NCI-H2171 (cell line): ENCODE data around the gene CDYL.
A peak's percentile ranks its signal among the peaks of the same experiment; 100 is the strongest.

Experiments used
- DNase-seq: peaks from one replicate; lab custom pipeline; 2025; lab: John Stamatoyannopoulos, UW

CDYL gene, protein sequence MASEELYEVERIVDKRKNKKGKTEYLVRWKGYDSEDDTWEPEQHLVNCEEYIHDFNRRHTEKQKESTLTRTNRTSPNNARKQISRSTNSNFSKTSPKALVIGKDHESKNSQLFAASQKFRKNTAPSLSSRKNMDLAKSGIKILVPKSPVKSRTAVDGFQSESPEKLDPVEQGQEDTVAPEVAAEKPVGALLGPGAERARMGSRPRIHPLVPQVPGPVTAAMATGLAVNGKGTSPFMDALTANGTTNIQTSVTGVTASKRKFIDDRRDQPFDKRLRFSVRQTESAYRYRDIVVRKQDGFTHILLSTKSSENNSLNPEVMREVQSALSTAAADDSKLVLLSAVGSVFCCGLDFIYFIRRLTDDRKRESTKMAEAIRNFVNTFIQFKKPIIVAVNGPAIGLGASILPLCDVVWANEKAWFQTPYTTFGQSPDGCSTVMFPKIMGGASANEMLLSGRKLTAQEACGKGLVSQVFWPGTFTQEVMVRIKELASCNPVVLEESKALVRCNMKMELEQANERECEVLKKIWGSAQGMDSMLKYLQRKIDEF

DNA sequence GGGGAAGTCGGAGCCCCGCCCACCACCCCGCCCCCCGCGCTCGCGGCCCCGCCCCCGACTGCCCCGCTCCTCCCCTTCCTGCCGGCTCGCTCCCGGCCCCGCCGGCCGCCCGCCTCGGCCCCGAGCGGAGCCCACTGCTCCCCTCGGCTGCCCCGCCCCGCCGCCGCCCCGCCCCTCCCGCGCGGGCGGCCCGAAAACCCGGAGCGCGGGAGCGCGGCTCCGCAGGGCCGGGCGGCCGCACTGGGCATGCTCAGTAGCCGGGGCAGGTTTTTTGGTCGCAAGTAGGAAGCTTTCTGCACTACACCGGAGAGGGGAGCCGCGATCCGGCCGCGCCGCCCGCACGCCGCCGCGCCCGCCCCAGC is at the start of gene CDYL:
TSS of gene CDYL (plus strand) at position 274 of the 362 bp plus-strand sequence. CDS start 380 bp downstream, outside the sequence.
- DNase-seq = peak; percentile 82

DNA sequence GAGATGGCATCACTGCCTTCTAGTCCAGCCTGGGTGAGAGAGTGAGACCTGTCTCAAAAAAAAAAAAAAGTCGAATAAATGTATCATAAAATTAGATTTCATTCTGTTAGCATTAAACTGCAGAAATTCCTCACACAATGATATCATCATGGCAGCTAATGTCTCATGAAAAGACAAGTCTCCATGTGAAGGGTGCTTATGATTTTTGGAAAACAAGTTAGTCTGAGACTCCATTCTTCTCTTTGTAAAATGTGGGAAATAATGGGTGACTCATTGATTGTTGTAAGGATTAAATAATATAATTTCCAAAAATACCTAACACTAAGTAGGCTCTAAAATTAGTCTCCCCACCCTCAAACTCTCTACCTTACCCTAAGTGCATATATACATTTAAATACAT is 49.6 kb upstream of the CDYL start:
- DNase-seq = no peak

DNA sequence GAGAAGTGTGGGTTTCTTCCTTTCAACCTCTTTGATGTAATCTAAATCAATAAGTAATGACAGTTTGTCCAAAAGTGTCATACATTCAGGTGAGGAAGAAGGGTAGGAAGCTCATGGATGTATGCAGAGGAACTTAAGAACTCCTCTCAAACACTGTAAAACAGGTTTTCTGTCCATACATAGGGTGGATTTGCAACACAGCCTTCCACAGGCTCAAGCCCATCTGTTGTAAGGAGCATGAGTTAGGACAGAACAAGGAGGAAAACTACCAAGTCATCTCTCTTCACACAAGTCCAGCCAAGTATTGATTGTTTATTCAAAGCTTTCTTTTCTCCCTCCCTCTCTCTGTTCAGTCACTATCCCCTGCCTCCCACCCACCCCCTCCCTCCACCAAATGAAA is 49.0 kb upstream of the CDYL start:
- DNase-seq = no peak

DNA sequence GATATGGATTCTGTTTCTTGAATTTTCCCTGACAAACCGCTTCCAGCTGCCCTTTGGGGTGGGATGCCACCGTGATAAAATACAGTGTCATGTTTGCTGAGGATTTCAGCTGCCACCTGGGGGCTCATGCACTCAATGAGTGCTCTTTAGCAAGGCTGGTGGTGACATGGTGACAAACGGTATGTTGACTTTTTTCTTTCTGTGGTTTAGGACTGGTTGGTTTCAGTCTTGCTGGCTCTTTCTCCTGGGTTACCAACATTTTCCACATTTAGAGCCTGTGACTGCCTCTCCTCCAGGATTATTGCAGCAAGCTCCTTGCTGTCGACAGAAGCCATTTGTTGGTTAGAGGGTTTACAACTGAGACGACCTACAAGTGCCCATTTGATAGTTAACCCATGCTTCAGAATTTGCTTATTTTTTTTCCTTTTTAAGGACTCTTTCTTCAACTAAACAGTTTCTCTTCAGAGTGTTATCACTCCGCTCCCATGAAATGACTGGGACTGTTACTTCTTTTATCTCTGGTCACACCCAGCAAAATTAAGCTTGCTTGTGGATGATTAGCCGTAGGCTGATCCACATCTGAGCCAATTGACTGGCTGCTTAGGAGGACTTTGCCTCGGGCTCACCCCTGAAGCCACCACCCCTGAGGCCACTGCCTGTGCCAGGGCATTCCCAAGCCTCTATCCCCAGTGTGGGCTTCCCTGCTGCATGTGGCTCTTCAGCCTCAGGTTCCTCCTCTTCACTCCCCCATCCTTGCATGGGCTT is 48.4 kb upstream of the CDYL start:
- DNase-seq = no peak

DNA sequence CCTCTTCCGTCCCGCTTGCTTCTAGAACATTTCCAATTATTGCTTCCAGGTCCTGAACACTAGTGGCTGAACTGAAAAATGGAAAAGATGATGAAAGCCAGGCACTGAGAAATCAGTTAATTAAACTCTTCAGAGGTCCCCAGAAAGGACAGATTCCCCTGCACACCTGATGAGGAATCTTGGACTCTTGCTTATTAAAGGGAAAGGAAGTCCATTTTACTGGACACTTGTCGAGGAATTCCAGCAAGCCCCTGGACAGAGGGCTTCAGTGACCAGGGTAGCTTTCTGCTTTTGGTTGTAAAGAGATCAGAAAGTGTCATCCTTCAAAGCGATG is 47.8 kb upstream of the CDYL start:
- no peak for DNase-seq

DNA sequence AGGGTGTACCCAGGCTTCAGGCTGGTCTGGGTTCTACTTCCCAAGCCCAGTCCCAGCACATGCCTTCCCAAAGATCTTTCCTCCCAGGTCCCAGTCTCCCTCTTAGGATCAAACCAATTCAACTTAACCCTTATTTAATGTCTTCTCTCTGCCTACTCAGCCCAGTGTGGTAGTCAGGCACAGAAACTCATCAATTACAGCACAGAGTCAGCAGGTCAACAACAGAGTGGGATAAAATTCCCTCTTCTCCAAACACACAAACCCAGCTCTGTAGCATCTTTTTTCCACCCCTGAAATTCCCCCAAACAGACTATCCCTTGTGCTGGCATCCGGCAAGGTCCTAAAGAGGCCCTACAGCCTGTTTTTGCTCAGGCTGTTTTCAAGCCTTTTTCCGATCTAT is 47.3 kb upstream of the CDYL start:
- DNase-seq = no peak

DNA sequence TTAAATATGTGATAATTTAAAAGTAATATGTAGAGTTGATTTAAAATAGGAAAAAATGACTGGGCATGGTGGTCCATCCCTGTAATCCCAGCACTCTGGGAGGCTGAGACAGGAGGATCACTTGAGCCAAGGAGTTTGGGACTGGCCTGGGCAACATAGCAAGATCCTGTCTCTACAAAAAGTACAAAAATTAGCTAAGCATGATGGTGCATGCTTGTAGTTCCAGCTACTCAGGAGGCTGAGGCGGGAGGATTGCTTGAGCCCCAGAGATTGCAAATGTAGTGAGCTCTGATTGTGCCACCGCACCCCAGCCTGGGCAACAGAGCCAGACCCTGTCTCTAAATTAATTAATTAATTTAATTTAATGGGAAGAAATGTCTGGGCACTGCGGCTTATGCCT is 44.2 kb upstream of the CDYL start:
- DNase-seq = no peak

DNA sequence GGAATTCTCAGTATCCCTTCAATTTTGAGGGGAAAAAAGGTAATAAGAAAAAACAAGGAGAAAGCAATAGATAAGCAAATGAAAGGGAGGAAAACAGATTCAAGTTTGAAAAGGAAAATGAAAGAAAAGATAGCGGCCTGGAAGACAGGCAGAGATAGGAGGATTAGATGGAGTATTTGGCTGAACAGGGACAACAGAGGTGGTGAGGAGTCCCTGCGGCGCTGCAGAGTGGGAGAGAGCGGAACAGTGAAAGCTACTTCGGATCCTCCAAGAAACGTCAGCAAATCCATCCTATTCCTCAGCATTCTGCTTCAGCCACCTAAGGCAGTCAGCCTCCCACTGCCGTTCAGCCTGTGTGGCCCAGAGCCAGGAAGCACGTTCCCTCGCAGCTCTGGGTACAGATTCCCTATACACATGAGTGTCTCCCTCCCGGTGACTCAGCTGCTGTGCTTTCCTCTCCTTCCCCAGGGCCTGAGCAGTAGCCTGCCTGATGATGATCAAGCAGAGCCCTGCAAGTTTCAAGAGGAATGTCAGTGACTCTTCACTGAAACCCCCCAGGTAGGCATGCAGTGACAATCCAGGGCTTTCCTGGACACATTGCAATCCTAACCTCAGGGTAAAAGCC is 43.4 kb upstream of the CDYL start:
- no peak for DNase-seq

DNA sequence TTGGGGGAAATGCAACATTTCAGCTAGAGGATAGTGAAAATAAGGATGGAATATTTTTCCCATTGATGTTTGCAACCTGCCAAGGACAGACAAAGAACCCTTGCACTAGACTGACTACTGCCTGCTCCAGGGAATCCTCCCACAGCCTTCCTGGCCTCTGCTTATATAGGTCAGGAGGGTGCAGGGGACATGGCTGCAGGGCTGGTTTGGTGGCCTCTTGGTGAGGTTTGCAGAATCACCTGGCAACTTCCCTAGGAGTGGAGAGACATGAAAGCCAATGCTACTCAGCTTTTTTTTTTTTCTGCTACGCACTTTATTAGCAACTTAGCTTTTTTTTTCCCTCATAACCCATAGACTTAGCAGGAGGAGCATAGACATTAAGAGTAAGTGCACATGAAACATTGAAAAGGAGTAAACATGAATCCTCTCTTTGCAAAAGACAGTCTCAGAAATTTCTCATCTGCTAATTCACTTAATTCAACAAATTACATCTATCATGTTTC is 39.8 kb upstream of the CDYL start:
- DNase-seq = no peak

DNA sequence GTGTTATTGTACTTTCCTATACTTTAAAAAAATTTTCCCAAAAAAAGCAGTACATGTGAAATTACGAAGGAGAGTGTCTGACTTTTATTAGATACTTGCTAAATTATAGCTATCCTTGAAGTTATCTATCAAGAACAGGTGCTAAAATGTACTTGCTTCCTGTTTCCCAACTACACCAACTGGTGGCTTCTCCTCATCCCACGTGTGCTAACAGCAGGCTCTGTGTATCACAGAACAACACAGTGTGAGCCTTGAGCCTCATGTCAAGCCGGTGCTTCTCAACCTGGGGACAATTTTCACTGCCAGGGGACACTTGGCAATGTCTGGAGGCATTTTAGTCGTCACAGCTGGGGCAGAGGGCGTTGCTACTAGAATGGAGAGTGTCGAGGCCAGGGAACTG is 36.2 kb upstream of the CDYL start:
- no peak for DNase-seq

DNA sequence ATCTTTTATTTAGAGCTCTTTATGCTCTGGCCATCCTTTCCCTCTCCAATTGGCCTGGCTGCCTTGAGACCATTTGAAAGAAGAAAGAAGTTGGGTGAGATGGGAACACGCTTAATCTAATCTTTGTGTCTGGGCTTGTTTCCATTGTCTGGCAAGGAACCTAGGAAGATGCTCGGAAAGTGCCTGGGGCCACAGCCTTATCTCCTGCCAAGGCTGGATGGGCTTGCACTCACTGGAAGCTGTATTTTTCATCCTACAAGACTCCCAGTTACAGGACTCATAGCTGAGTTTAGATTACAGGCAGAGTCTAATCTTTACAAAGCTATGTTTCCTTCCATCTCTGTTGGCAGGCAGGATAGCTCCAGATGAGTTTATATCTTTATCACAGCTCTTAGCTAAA is 33.1 kb upstream of the CDYL start:
- no peak for DNase-seq

DNA sequence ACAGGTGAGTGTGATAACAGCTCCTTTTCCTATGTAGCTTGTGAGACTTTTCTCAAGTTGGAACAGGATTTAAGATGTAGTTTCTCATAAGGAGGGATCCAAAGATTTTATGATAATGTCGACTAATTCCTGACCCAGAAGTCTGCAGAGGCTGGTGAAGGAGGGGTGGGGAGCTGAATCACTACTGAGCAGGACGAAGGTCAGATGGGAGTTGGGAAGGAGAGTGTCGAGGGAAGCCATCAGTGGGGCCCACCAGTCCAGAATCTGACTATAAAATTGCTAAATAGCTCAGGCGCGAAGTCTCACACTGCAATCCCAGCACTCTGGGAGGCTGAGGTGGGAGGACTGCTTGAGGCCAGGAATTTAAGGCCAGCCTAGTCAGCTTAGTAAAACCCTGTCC is 32.3 kb upstream of the CDYL start:
- DNase-seq = no peak

DNA sequence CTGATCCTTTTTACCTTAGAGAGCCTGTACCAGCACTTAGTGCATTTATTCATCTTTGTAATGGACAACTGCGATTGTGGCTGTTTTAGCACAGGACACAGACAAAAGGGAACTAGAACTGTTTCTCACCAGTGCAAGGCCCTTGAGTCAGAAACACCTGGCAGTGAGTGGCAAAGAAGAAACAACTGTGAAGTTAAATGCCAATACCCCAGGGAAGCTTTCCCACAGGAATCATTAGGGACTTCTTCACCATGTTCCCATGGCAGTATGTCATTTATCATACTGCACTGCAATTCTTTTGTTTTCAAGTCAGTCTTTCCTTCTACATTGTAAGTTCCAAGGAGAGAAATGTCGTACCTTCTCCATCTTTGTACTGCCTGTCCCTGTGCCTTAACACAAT is 28.6 kb upstream of the CDYL start:
- no peak for DNase-seq

DNA sequence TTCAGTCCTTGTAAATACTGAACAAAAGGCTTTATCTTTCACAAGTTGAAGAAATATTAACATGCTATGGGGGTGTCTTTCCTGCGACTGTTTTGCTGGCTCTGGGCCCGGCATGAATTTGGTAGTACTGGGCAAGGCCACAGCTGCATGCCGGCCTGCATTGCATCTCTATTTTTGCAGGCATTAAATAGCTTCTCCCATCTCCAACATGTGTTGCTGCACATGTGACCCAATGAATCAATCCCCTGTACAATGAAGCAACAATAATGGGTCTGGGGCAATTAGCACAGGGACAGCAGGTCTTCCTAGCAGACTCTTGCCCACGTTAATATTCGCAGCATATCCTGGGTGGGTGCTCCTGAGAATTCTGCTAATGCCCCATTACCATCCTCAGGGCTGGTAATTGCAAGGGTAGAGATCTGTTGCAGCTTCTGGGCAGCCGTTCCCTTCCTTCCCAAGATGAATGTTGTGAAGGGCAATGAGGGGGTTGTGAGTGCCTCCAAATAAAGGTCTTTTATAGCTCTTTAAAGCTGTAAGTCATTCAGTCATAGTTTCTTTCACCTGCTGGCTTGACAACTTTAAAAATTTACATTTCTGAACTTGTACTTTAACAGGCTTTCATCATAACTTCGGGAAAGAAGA is 24.3 kb upstream of the CDYL start:
- DNase-seq = no peak

DNA sequence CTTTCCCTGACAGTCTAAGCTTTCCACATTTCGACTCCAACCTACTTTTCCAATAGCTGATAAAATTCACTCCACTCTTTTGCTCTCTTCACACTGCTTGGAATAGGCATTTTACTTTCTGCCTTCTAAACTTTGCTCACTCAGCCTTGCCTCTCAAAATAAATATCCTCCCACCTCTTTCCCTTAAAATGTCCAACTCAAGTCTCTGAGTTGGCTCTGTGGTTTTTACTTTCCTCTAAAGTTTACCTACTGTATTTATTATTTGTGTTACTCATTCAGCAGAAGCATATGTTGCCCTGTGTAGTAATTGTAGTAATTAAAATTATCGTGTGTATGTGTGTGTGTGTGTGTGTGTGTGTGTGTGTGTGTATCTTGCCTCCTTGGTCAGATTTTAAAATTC is 20.0 kb upstream of the CDYL start:
- no peak for DNase-seq

DNA sequence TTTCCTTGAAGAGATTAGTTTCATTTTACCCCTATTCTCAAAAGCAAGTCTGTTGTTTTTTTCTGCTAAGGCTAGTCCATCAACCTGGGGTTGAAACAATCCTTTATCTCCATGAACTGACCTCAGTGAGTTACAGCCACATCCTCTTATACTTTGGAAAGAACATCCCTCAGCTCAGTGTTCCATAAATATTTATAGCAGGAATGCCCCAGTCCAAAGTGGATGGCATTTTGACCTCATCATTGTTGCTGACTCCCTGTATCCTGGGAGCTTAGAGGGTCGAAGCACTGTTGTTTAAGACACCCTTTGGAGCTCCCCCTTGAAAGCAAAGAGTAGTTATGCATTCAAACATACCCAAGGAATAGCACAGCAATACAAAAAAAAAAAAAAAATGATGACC is 16.2 kb upstream of the CDYL start:
- no peak for DNase-seq

DNA sequence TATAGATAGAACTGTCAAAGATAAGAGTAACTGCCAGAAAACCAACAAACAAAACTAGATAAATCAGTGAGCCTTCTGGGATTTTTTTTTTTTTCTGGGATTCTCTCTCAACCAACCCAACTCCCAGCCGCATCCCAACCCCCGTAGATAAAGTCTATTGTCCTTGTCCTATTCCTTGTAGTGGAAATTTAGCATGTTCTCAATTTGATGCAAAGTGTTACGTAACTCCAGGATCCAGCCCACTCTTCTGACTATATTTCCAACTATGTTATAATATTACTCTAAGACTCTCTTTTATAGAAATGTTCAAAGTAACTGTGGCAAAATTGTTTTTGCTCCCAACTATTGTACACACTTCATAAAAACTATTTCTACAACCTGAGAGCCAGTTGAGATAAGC is 15.4 kb upstream of the CDYL start:
- no peak for DNase-seq

DNA sequence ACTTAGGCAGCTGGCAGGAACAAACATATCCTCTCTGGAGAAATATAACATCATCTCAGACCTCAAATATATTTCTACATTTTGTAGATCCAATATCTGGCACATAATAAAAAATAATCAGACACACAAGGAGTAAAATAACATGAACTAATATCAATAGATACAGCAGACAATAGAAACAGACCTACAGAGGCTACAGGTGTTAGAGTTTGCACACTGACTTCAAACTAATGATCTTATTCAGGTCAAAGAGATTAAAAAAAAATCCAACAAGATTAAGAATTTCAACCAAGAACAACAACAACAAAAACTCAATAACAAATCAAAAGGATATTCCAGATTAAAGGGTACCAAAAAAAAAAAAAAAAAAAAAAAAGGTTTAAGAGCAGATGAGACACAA is 13.9 kb upstream of the CDYL start:
- DNase-seq = no peak

DNA sequence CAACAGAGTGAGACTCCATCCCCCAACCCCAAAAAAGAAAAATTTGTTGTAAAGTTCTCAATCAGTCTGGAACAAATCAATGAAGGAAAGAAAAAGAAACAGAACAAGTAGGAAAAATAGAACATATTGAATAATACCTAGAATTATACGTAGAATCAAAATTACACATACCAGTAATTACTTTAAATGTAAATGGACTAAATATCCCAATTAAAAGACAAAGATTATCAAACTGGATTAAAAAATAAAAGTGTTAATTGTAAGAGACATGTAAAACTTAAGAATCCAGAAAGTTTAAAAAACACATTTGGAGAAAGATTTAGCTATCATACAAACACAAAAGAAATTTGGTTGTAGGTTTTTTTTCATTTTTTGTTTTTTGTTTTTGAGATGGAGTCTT is 12.3 kb upstream of the CDYL start:
- no peak for DNase-seq

DNA sequence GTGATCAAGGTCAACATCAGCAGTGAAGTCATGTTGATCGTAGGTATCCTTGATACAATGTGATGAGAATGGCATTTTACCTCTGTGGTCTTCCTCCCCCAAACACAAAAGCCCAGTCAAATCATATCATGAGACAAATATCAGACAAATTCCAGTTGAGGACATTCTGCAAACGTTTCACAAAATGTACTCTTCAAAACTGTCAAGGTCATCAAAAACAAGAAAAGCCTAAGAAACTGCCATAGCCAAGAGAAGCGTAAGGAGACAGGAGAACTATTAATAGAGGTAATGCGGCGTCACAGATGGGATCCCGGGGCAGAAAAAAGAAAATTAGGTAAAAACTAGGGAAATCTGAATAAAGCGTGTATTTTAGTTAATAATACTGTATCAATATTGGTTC is 7.4 kb upstream of the CDYL start:
- no peak for DNase-seq

DNA sequence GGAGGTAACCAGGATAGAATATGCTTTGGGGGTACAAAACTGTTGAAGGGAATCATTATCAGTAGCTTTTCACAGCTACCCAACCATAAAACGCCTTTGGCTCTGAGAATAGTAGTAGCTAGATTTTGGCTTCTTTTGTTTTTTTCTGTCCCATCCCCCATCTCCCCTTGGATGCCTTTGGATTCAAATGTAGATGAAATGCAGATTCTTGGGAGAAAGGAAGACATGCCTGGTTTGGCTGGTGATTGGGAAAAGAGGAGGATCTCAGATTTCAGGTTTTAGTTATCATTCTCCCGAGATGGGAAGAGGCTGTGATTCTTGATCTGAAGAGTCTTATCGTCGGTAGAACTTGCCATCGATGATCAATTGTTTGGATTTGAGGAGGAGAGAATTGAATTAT is 3.5 kb upstream of the CDYL start:
- DNase-seq = no peak

DNA sequence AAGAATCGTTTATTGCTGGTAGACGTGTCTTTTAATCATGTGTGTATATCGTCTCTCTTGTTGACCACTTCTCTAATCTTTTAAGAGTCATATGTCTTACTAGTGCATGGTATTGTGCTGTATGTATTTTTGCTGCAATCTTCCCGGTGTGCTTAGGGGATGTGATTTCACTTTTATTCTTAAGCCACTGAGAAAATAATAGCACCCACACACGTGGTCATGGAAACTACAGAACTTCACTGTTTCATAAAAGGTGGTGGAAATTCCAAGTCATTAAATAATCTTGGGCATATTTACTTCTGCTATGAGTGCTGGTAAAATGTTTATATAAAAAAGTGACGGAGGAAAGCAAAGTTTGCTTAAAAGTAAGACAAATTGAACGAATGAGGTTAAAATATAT is 3.0 kb upstream of the CDYL start:
- no peak for DNase-seq
